SK-N-SH (cell line): ENCODE measurements around the gene SCAMP2.

Source experiments
- CHD2 ChIP-seq: fragments of 150-350 bp; IDR thresholded peaks from 2 replicates; pipeline ENCODE4 v1.6.1; 2018; ENCODE audit warnings: low read length; ENCODE audit not compliant: partially characterized antibody
- CTCF ChIP-seq: fragments of 200-600 bp; sonication (generic); IDR thresholded peaks from 2 replicates; pipeline ENCODE4 v1.6.1; 2017; ENCODE audit warnings: antibody characterized with exemption, mild to moderate bottlenecking, moderate library complexity
- ELF1 ChIP-seq: IDR thresholded peaks from 2 replicates; pipeline ENCODE4 v1.4.0; 2012
- FOSL2 ChIP-seq: IDR thresholded peaks from 2 replicates; pipeline ENCODE4 v1.4.0; 2012; ENCODE audit warnings: low read depth, mild to moderate bottlenecking, moderate library complexity, borderline replicate concordance
- GABPA ChIP-seq: IDR thresholded peaks from 2 replicates; pipeline ENCODE4 v1.4.0; 2012; ENCODE audit warnings: low read depth, mild to moderate bottlenecking
- JUND ChIP-seq: IDR thresholded peaks from 2 replicates; pipeline ENCODE4 v1.4.0; 2012
- MAX ChIP-seq: IDR thresholded peaks from 2 replicates; pipeline ENCODE4 v1.4.0; 2012; ENCODE audit warnings: low read depth
- NRF1 ChIP-seq: IDR thresholded peaks from 2 replicates; pipeline ENCODE4 v1.6.1; 2012; ENCODE audit warnings: low read depth, mild to moderate bottlenecking, low read length
- POLR2AphosphoS5 ChIP-seq: IDR thresholded peaks from 2 replicates; pipeline ENCODE4 v1.6.1; 2012; ENCODE audit warnings: low read depth, low read length
- RAD21 ChIP-seq: IDR thresholded peaks from 2 replicates; pipeline ENCODE4 v1.6.1; 2012; ENCODE audit warnings: mild to moderate bottlenecking, low read length
- RFX5 ChIP-seq: IDR thresholded peaks from 2 replicates; pipeline ENCODE4 v1.6.1; 2012; ENCODE audit warnings: mild to moderate bottlenecking, improper control_type of control experiment, low read length
- SMC3 ChIP-seq: IDR thresholded peaks from 2 replicates; pipeline ENCODE4 v1.6.1; 2012; ENCODE audit warnings: low read depth, low read length, improper control_type of control experiment
- TCF12 ChIP-seq: IDR thresholded peaks from 2 replicates; pipeline ENCODE4 v1.4.0; 2012
- YY1 ChIP-seq: IDR thresholded peaks from 2 replicates; pipeline ENCODE4 v1.4.0; 2012; ENCODE audit warnings: low read depth, mild to moderate bottlenecking

- TF ChIP-seq CTCF (no peak), MAX (no peak), RAD21 (no peak), GABPA (no peak), POLR2AphosphoS5 (no peak), YY1 (no peak), CHD2 (no peak), JUND (no peak), SMC3 (no peak), TCF12 (no peak), NRF1 (no peak), FOSL2 (no peak), ELF1 (no peak), RFX5 (no peak)
These were observed 31.2 kb downstream of the SCAMP2 start for GRCh38 chr15:74841891-74842373.
